Stomach (tissue), 9 donors: ENCODE measurements around the gene GPR150. TPM values are rescaled to one million over a fixed set of nuclear protein-coding genes. Genes with fewer than 3 reads are reported as not detected.

Experiments
- DNase-seq, 2 donors: peaks; one replicate each; pipeline versions ENCODE4 v3.0.0 to v3.0.0-alpha.2; 2013 to 2019
- H3K27ac ChIP-seq, 5 donors: fragments of 200-600 bp in 4 of 5; sonication (generic) in 4 of 5; one replicate each; pipeline ENCODE4 v1.5.1; 2013 to 2019; ENCODE audit warnings: mild to moderate bottlenecking in 1 of 5, moderate library complexity in 1 of 5
- H3K27me3 ChIP-seq, 3 donors: fragments of 200-600 bp; sonication (generic); one replicate each; pipeline ENCODE4 v1.5.1; 2017 to 2019; ENCODE audit warnings: mixed run types in 1 of 3
- H3K36me3 ChIP-seq, 4 donors: fragments of 200-600 bp; sonication (generic); 1 replicate in 3 of 4; 2 replicates in 1 of 4; pipeline ENCODE4 v1.5.1; 2016 to 2019
- H3K4me1 ChIP-seq, 4 donors: fragments of 200-600 bp; sonication (generic); one replicate each; pipeline ENCODE4 v1.5.1; 2016 to 2019
- H3K4me3 ChIP-seq, 4 donors: fragments of 200-600 bp; sonication (generic) in 3 of 4; one replicate each; pipeline ENCODE4 v1.5.1; 2016 to 2019; ENCODE audit warnings: mild to moderate bottlenecking in 1 of 4
- H3K9me3 ChIP-seq, 4 donors: fragments of 200-600 bp; sonication (generic); one replicate each; pipeline ENCODE4 v1.5.1; 2016 to 2019
- CTCF ChIP-seq, 7 experiments: fragments of 450-650 bp in 4 of 7; fragments of 200-600 bp in 3 of 7; sonication (generic) in 3 of 7; IDR thresholded peaks; one replicate each; pipeline ENCODE4 v1.5.1; 2016 to 2019; ENCODE audit warnings: antibody characterized with exemption in 7 of 7, control low read depth in 2 of 7, mild to moderate bottlenecking in 1 of 7
- EP300 ChIP-seq: sonication (generic); formaldehyde crosslinking; IDR thresholded peaks from one replicate; pipeline ENCODE4 v1.6.1; 2017; ENCODE audit warnings: antibody characterized with exemption
- POLR2A ChIP-seq, 4 donors: fragments of 450-650 bp; IDR thresholded peaks; one replicate each; pipeline ENCODE4 v1.6.1; 2016; ENCODE audit warnings: antibody characterized with exemption in 4 of 4, control low read depth in 2 of 4, mild to moderate bottlenecking in 1 of 4, moderate library complexity in 1 of 4
- POLR2AphosphoS5 ChIP-seq, 3 donors: sonication (generic); formaldehyde crosslinking; IDR thresholded peaks; one replicate each; pipeline ENCODE4 v1.6.1; 2016; ENCODE audit warnings: antibody characterized with exemption in 3 of 3
- WGBS, 5 donors: extraction: QIAGEN DNeasy Blood & Tissue Kit in 3 of 5; methylation state at CpG; one replicate each; pipeline versions ENCODE4 v1.1.5 to v1.1.7; 2013 to 2018; 5-methylcytosine and 5-hydroxymethylcytosine counted together
- intact Hi-C: fragments of 100-400 bp; cut with DNase I; formaldehyde crosslinking; loops from one replicate; pipeline ENCODE4 v1.15.1; 2023; ENCODE audit warnings: low total_unique reads
- polyA plus RNA-seq, 3 donors: library from polyadenylated mRNA; stranded (reverse); fragments of 200-250 nt; gene quantifications; one replicate each; pipeline ENCODE4 v1.2.3, GENCODE V29; 2013
- total RNA-seq, 5 donors: library from RNA; depleted of rRNA; stranded (reverse); fragments of >200 nt; gene quantifications; one replicate each; pipeline versions ENCODE4 v1.1.0 to v1.2.3, GENCODE V29; 2014 to 2016
- donor health status: healthy with polysubstance abuse.
- donor health status: Bipolar disorder and iron deficiency.
- donor health status: healthy.

Gene GPR150
- total and polyA plus RNA-seq, 8 donors, result 0.18 to 1.0 (median 0.76) TPM; not detected in 3

DNA sequence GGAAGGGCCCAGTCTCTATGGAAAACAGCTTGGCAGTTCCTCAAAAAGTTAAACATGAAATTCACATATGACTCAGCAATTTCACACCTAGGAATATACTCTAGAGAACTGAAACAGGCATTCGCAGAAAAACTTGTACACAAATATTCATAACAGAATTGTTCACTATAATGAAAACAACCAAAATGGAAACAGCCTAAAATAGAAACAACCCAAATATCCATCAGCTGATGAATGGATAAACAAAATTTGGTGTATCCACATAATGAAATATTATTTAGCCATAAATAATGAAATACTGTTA is 4.8 kb upstream of the GPR150 start:
- WGBS, 5 donors, result 79 to 90% (median 89%) methylated on average over 1 of the region's 1 CpG
- Histone ChIP-seq H3K36me3 (no peaks in the 10 kb centered on the region), H3K27ac (no peak overlapping the region), H3K9me3 (peaks cover 0 to 15% (median 4%) of the 10 kb centered on the region in 4 donors), H3K4me1 (peaks cover 8 to 13% (median 12%) of the 10 kb centered on the region in 4 donors), H3K4me3 (no peak overlapping the region), H3K27me3 (peaks cover 0 to 6% (median 3%) of the 10 kb centered on the region in 3 donors)
- intact Hi-C loops, result no loop called here
- no peak for DNase-seq
- TF ChIP-seq CTCF (IDR thresholded peaks at IDR 0.05) (no peak), EP300 (no peak), POLR2A (IDR thresholded peaks at IDR 0.05) (no peak), POLR2AphosphoS5 (IDR thresholded peaks at IDR 0.05) (no peak)

DNA sequence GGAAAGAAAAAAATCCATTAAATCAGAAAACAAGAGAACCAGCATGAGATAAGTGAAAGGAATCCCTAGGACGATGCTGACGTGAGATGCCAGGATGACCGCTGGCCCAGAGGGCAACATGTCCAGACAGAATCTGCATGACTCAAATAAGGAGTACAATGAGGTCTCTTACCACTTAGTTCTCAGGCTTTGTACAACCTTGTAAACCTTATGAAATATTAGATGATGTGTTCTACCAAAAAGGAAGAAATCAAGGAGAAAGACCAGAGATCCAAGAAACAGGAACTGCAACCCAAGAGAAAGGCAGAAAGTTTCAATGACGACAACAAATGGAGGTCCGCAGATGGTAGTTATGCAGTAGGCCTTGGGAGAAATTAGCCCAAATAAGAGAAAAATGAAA is 2.8 kb upstream of the GPR150 start:
- H3K27me3 ChIP-seq, result peaks cover 0 to 19% (median 3%) of the 10 kb centered on the region in 3 donors
- H3K27ac ChIP-seq, result no peak overlapping the region
- intact Hi-C loops, result no loop called here
- TF ChIP-seq POLR2AphosphoS5 (IDR thresholded peaks at IDR 0.05) (no peak), POLR2A (IDR thresholded peaks at IDR 0.05) (no peak), CTCF (IDR thresholded peaks at IDR 0.05) (no peak), EP300 (no peak)
- peaks cover 0 to 15% (median 4%) of the 10 kb centered on the region in 4 donors for H3K9me3 ChIP-seq
- DNase-seq, result no peak
- H3K4me1 ChIP-seq, result peaks cover 27 to 31% (median 29%) of the 10 kb centered on the region in 4 donors
- no peak overlapping the region for H3K4me3 ChIP-seq
- 74 to 97% (median 95%) methylated on average over 5 of the region's 5 CpGs for WGBS, 5 donors
- H3K36me3 ChIP-seq, result no peaks in the 10 kb centered on the region

DNA sequence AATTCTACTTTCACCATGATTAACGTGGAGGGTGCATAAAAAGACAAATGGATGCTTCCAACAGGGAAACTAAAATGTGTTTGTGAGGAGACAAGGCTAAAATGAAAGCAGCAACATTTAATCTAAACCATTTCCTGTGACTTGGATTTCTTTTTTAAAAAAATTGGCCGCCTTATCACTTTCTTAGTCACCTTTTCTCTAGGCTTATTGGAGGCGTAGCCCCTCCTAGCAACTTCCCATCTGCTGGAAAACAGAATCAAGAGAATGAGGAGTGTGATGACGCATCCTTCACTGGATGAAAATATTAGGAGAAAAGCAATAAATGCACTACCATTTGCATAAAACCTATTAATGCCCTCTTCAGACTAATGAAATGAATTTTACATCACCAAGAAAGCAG is 791 bp upstream of the GPR150 start:
- Histone ChIP-seq H3K4me1 (peaks cover 30 to 35% (median 33%) of the 10 kb centered on the region in 4 donors), H3K27me3 (peaks cover 0 to 19% (median 3%) of the 10 kb centered on the region in 3 donors), H3K36me3 (no peaks in the 10 kb centered on the region), H3K9me3 (peaks cover 0 to 2% (median 0%) of the 10 kb centered on the region in 4 donors), H3K27ac (no peak overlapping the region), H3K4me3 (peak overlapping the region in 2 of 4 donors; percentile 80 to 87)
- DNase-seq, result no peak
- intact Hi-C loops, result no loop called here
- 82 to 93% (median 89%) methylated on average over 4 of the region's 4 CpGs for WGBS, 5 donors
- TF ChIP-seq POLR2A (IDR thresholded peaks at IDR 0.05), result no peak
- TF ChIP-seq POLR2AphosphoS5 (IDR thresholded peaks at IDR 0.05), result no peak
- TF ChIP-seq CTCF (IDR thresholded peaks at IDR 0.05), result no peak
- no peak for TF ChIP-seq EP300

- H3K4me1 ChIP-seq, result peaks cover 30 to 35% (median 33%) of the 10 kb centered on the region in 4 donors
These were observed 315 bp upstream of the GPR150 start for GRCh38 chr5:95619514-95620029.

More at GRCh38 chr5:95619514-95620029, 315 bp upstream of the GPR150 start:
- peak overlapping the region; percentile 56 to 87 (median 71) for H3K4me3 ChIP-seq
- peak overlapping the region; percentile 64 to 86 (median 81) for H3K27ac ChIP-seq
- peaks cover 0 to 19% (median 3%) of the 10 kb centered on the region in 3 donors for H3K27me3 ChIP-seq
- WGBS, 5 donors, result 13 to 15% (median 14%) methylated on average over 19 of the region's 19 CpGs
- DNase-seq, result no peak
- no peaks in the 10 kb centered on the region for H3K9me3 ChIP-seq
- no peaks in the 10 kb centered on the region for H3K36me3 ChIP-seq
- intact Hi-C loops, result no loop called here
- TF ChIP-seq CTCF (IDR thresholded peaks at IDR 0.05), result no peak
- no peak for TF ChIP-seq POLR2AphosphoS5 (IDR thresholded peaks at IDR 0.05)
- no peak for TF ChIP-seq EP300
- TF ChIP-seq POLR2A (IDR thresholded peaks at IDR 0.05), result no peak
